ENCODE data around the gene VAT1L. TPM values are rescaled to one million over a fixed set of nuclear protein-coding genes. Genes with fewer than 3 reads are reported as not detected.

The VAT1L gene
- total RNA-seq, 1 experiment from 2014 or later = 33.8 TPM

- no peaks in the 10 kb centered on the region for H3K9me3 ChIP-seq (ENCODE audit: control insufficient read depth, low read depth, low read length)
- no peaks in the 10 kb centered on the region for H3K4me1 ChIP-seq (ENCODE audit: insufficient read depth, low read length)
- H3T11ph ChIP-seq (ENCODE audit: low read length) = no peak overlapping the region
- H2BK120ac ChIP-seq (ENCODE audit: low read depth, low read length, poor library complexity, severe bottlenecking) = no peak overlapping the region
- H2BK15ac ChIP-seq (ENCODE audit: low read depth, low read length) = no peak overlapping the region
- no peak overlapping the region for H2AK5ac ChIP-seq (ENCODE audit: insufficient read length, low read length)
- Mint-ChIP-seq H3K9me3 (no peaks in the 10 kb centered on the region; a peak in 1 of 5 replicates), H3K27me3 (ENCODE audit: low read depth) (peaks cover 7% of the 10 kb centered on the region; the same call in 1 of the 2 replicates), H3K4me3 (no peak overlapping the region), H3K27ac (no peak overlapping the region), H3K36me3 (ENCODE audit: insufficient read depth in 1 of 3, low read depth in 3 of 3) (no peaks in the 10 kb centered on the region; a peak in 1 of 7 replicates), H3K4me1 (no peaks in the 10 kb centered on the region)
- H2BK5ac ChIP-seq (ENCODE audit: insufficient read length, low read length) = no peak overlapping the region
- no peak overlapping the region for H3K23ac ChIP-seq (ENCODE audit: insufficient read length, low read depth, low read length)
- no peak overlapping the region for H4K5ac ChIP-seq (ENCODE audit: insufficient read length, low read depth, low read length)
- H3K79me2 ChIP-seq (ENCODE audit: insufficient read depth, low read length) = no peaks in the 10 kb centered on the region
- no peak overlapping the region for H3K4me2 ChIP-seq (ENCODE audit: insufficient read depth, insufficient read length, low read length)
- H3K23me2 ChIP-seq (ENCODE audit: insufficient read length, low read depth, low read length, poor library complexity, severe bottlenecking) = no peaks in the 10 kb centered on the region
- H4K91ac ChIP-seq (ENCODE audit: insufficient read length, low read depth, low read length) = no peak overlapping the region
- no peak overlapping the region for H2BK20ac ChIP-seq (ENCODE audit: low read depth, low read length, poor library complexity, severe bottlenecking)
- DNase-seq = no peak
- H4K8ac ChIP-seq (replicated peaks; ENCODE audit: insufficient read length, low read depth, low read length) = no peak overlapping the region
- no CpG with 5 or more reads among the region's 4 CpGs for WGBS (ENCODE audit: extremely low coverage, insufficient read length, low lambda C conversion rate)
- no peak overlapping the region for H3K18ac ChIP-seq (ENCODE audit: insufficient read length, low read depth, low read length)
- no peak overlapping the region for H2BK12ac ChIP-seq (ENCODE audit: insufficient read length, low read depth, low read length)
- H3K14ac ChIP-seq (ENCODE audit: insufficient read depth, low read length) = no peak overlapping the region
- no peaks in the 10 kb centered on the region for H3K27me3 ChIP-seq (ENCODE audit: insufficient read depth, low read length)
- no peak overlapping the region for H3K4ac ChIP-seq (ENCODE audit: low read depth, low read length)
- H4K20me1 ChIP-seq (ENCODE audit: control insufficient read depth, insufficient read depth, insufficient read length) = no peaks in the 10 kb centered on the region
- no peak overlapping the region for H3K9ac ChIP-seq (ENCODE audit: extremely low read depth, insufficient read length, low read length)
- no peaks in the 10 kb centered on the region for H3K79me1 ChIP-seq (ENCODE audit: insufficient read depth, low read depth, low read length, poor library complexity, severe bottlenecking)
- no peak overlapping the region for H3K27ac ChIP-seq (ENCODE audit: insufficient read length, low read depth, low read length)
- TF ChIP-seq, protein P1, sequence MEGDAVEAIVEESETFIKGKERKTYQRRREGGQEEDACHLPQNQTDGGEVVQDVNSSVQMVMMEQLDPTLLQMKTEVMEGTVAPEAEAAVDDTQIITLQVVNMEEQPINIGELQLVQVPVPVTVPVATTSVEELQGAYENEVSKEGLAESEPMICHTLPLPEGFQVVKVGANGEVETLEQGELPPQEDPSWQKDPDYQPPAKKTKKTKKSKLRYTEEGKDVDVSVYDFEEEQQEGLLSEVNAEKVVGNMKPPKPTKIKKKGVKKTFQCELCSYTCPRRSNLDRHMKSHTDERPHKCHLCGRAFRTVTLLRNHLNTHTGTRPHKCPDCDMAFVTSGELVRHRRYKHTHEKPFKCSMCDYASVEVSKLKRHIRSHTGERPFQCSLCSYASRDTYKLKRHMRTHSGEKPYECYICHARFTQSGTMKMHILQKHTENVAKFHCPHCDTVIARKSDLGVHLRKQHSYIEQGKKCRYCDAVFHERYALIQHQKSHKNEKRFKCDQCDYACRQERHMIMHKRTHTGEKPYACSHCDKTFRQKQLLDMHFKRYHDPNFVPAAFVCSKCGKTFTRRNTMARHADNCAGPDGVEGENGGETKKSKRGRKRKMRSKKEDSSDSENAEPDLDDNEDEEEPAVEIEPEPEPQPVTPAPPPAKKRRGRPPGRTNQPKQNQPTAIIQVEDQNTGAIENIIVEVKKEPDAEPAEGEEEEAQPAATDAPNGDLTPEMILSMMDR (conservative IDR thresholded peaks at IDR 0.05) = no peak
- H2AFZ ChIP-seq (ENCODE audit: low read length) = no peak overlapping the region
- H3K56ac ChIP-seq (ENCODE audit: insufficient read length, low read depth, low read length) = no peak overlapping the region
These were observed 44.2 kb upstream of the VAT1L start for GRCh38 chr16:77744141-77744540.

Data from H9 (cell line).